SK-N-SH (cell line): ENCODE measurements around the gene TRIM4. TPM values are rescaled to one million over a fixed set of nuclear protein-coding genes. Genes with fewer than 3 reads are reported as not detected.

Experiments
- CTCF ChIA-PET: fragments of 300-600, 350-600 bp; formaldehyde crosslinking; extraction: SDS; loops from one replicate; lab custom pipeline; 2021; lab: Yijun Ruan, JAX
- POLR2A ChIA-PET: fragments of 350-600 bp; sonication (Branson Sonifier 250); formaldehyde crosslinking; extraction: SDS; loops from one replicate; lab custom pipeline; 2020; ENCODE audit warnings: antibody characterized with exemption, inconsistent platforms; lab: Yijun Ruan, JAX
- DNase-seq: peaks from one replicate; pipeline ENCODE4 v3.0.0; 2012
- H2AFZ ChIP-seq: fragments of 200-600 bp; sonication (generic); 2 replicates; pipeline ENCODE4 v1.8.1; 2016; ENCODE audit warnings: antibody characterized with exemption, mild to moderate bottlenecking, low read depth
- H3F3A ChIP-seq: fragments of 200-600 bp; sonication (generic); replicated peaks from 2 replicates; pipeline ENCODE3; 2016; ENCODE audit warnings: antibody characterized with exemption, mild to moderate bottlenecking; ENCODE audit not compliant: insufficient read depth
- H3K27ac ChIP-seq, 2 experiments: fragments of 200-500 bp in 1 of 2; fragments of 200-600 bp in 1 of 2; sonication (Bioruptor generic) in 1 of 2; sonication (generic), shearing (Covaris generic) in 1 of 2; 2 replicates each; pipeline versions ENCODE4 v1.5.1 to v1.6.1; 2014 to 2016; ENCODE audit warnings: low read depth in 2 of 2, inconsistent platforms in 1 of 2, low read length in 1 of 2, mild to moderate bottlenecking in 1 of 2, mixed read lengths in 1 of 2
- H3K27me3 ChIP-seq: fragments of 200-600 bp; sonication (generic), shearing (Covaris generic); 2 replicates; pipeline ENCODE4 v1.6.1; 2016; ENCODE audit warnings: mixed run types; ENCODE audit not compliant: insufficient read depth
- H3K36me3 ChIP-seq, 2 experiments: fragments of 200-500 bp in 1 of 2; fragments of 200-600 bp in 1 of 2; sonication (Bioruptor generic) in 1 of 2; sonication (generic) in 1 of 2; replicated peaks in 1 of 2; 2 replicates each; pipeline versions ENCODE3 to v1.5.1; 2014 to 2016; ENCODE audit warnings: low read length in 1 of 2, mild to moderate bottlenecking in 1 of 2; ENCODE audit not compliant: insufficient read depth in 2 of 2, control insufficient read depth in 1 of 2
- H3K4me1 ChIP-seq, 2 experiments: fragments of 200-500 bp in 1 of 2; fragments of 200-600 bp in 1 of 2; sonication (Bioruptor generic) in 1 of 2; sonication (generic), shearing (Covaris generic) in 1 of 2; 2 replicates each; pipeline versions ENCODE4 v1.5.1 to v1.6.1; 2014 to 2016; ENCODE audit warnings: low read depth in 1 of 2, low read length in 1 of 2, mixed run types in 1 of 2; ENCODE audit not compliant: insufficient read depth in 2 of 2, control insufficient read depth in 1 of 2
- H3K4me2 ChIP-seq: fragments of 200-600 bp; sonication (generic), shearing (Covaris generic); 2 replicates; pipeline ENCODE4 v1.6.1; 2017; ENCODE audit warnings: mixed run types
- H3K4me3 ChIP-seq, 2 experiments: fragments of 200-500 bp in 1 of 2; fragments of 200-600 bp in 1 of 2; sonication (Bioruptor generic) in 1 of 2; sonication (generic), shearing (Covaris generic) in 1 of 2; 2 replicates each; pipeline versions ENCODE4 v1.5.1 to v1.8.1; 2014 to 2016; ENCODE audit warnings: low read depth in 2 of 2, inconsistent platforms in 1 of 2, low read length in 1 of 2, mild to moderate bottlenecking in 1 of 2, mixed read lengths in 1 of 2, moderate library complexity in 1 of 2
- H3K79me2 ChIP-seq: fragments of 200-600 bp; sonication (generic); 2 replicates; pipeline ENCODE4 v1.8.1; 2017; ENCODE audit warnings: mild to moderate bottlenecking; ENCODE audit not compliant: insufficient read depth
- H3K9ac ChIP-seq: fragments of 200-600 bp; sonication (generic); 2 replicates; pipeline ENCODE4 v1.6.1; 2017; ENCODE audit warnings: mixed run types
- H3K9me2 ChIP-seq: fragments of 200-600 bp; sonication (generic); 2 replicates; pipeline ENCODE4 v1.6.1; 2017; ENCODE audit warnings: mixed run types
- H3K9me3 ChIP-seq: fragments of 200-600 bp; sonication (generic); 2 replicates; pipeline ENCODE4 v1.6.1; 2017; ENCODE audit warnings: mixed run types, mild to moderate bottlenecking, moderate library complexity
- H4K20me1 ChIP-seq: fragments of 200-600 bp; sonication (generic); 2 replicates; pipeline ENCODE4 v1.6.1; 2017; ENCODE audit warnings: mild to moderate bottlenecking, mixed run types; ENCODE audit not compliant: insufficient read depth
- ELF1 ChIP-seq: IDR thresholded peaks from 2 replicates; pipeline ENCODE4 v1.4.0; 2012
- EP300 ChIP-seq, 2 experiments: IDR thresholded peaks; 2 replicates each; pipeline versions ENCODE4 v1.4.0 to v1.6.1; 2012; ENCODE audit warnings: borderline replicate concordance in 1 of 2, low read depth in 1 of 2, low read length in 1 of 2
- EZH2phosphoT487 ChIP-seq: fragments of 200-600 bp; sonication (generic); IDR thresholded peaks from 2 replicates; pipeline ENCODE4 v1.6.1; 2017; ENCODE audit warnings: low read depth, mixed run types, mild to moderate bottlenecking, antibody characterized with exemption, moderate library complexity, borderline replicate concordance
- FOXM1 ChIP-seq: IDR thresholded peaks from 2 replicates; pipeline ENCODE4 v1.4.0; 2012; ENCODE audit warnings: low read depth, mild to moderate bottlenecking
- MAX ChIP-seq: IDR thresholded peaks from 2 replicates; pipeline ENCODE4 v1.4.0; 2012; ENCODE audit warnings: low read depth
- NFIC ChIP-seq: IDR thresholded peaks from 2 replicates; pipeline ENCODE4 v1.4.0; 2012; ENCODE audit warnings: borderline replicate concordance
- NRF1 ChIP-seq: IDR thresholded peaks from 2 replicates; pipeline ENCODE4 v1.6.1; 2012; ENCODE audit warnings: low read depth, mild to moderate bottlenecking, low read length
- PBX3 ChIP-seq: IDR thresholded peaks from 2 replicates; pipeline ENCODE4; 2012
- POLR2AphosphoS5 ChIP-seq: IDR thresholded peaks from 2 replicates; pipeline ENCODE4 v1.6.1; 2012; ENCODE audit warnings: low read depth, low read length
- RAD21 ChIP-seq: IDR thresholded peaks from 2 replicates; pipeline ENCODE4 v1.6.1; 2012; ENCODE audit warnings: mild to moderate bottlenecking, low read length
- RCOR1 ChIP-seq: fragments of 150-350 bp; IDR thresholded peaks from 2 replicates; pipeline ENCODE4 v1.6.1; 2017; ENCODE audit warnings: antibody characterized with exemption, low read length
- REST ChIP-seq: IDR thresholded peaks from 2 replicates; pipeline ENCODE4 v1.6.1; 2012; ENCODE audit warnings: mild to moderate bottlenecking, low read depth, low read length, moderate library complexity
- RXRA ChIP-seq: IDR thresholded peaks from 2 replicates; pipeline ENCODE4 v1.4.0; 2012; ENCODE audit warnings: low read depth, mild to moderate bottlenecking, borderline replicate concordance
- SIN3A ChIP-seq: IDR thresholded peaks from 2 replicates; pipeline ENCODE4 v1.6.1; 2012; ENCODE audit warnings: low read depth, mild to moderate bottlenecking, low read length, moderate library complexity, borderline replicate concordance
- SMC3 ChIP-seq: IDR thresholded peaks from 2 replicates; pipeline ENCODE4 v1.6.1; 2012; ENCODE audit warnings: low read depth, low read length, improper control_type of control experiment
- TAF1 ChIP-seq: IDR thresholded peaks from 2 replicates; pipeline ENCODE4 v1.6.1; 2012; ENCODE audit warnings: low read depth, mild to moderate bottlenecking, low read length, moderate library complexity, borderline replicate concordance
- TCF12 ChIP-seq: IDR thresholded peaks from 2 replicates; pipeline ENCODE4 v1.4.0; 2012
- USF1 ChIP-seq: IDR thresholded peaks from 2 replicates; pipeline ENCODE4 v1.4.0; 2012; ENCODE audit warnings: low read depth, borderline replicate concordance
- USF2 ChIP-seq: fragments of 150-350 bp; IDR thresholded peaks from 2 replicates; pipeline ENCODE4 v1.6.1; 2017; ENCODE audit warnings: antibody characterized with exemption, low read length, low read depth, borderline replicate concordance
- YY1 ChIP-seq: IDR thresholded peaks from 2 replicates; pipeline ENCODE4 v1.4.0; 2012; ENCODE audit warnings: low read depth, mild to moderate bottlenecking
- ZBTB33 ChIP-seq: IDR thresholded peaks from 2 replicates; pipeline ENCODE4 v1.4.0; 2012; ENCODE audit warnings: low read depth, borderline replicate concordance
- WGBS: methylation state at CpG from one replicate; pipeline ENCODE4 v1.1.6; 2017; ENCODE audit warnings: low lambda C conversion rate; 5-methylcytosine and 5-hydroxymethylcytosine counted together
- polyA plus RNA-seq, 3 experiments: library from polyadenylated mRNA; depleted of rRNA; stranded (reverse); fragments of >200 nt; gene quantifications; 2 replicates each; pipeline ENCODE4 v1.2.3, GENCODE V29; 2012

TRIM4 gene
- polyA plus RNA-seq, 1 of the 3 experiments (the other 2 are of a cell fraction) = 6.6 TPM

GRCh38 chr7:99958564-99959227 lies 39.4 kb upstream of the TRIM4 start (continued):
- TF ChIP-seq REST (no peak), NFIC (no peak), EP300 (IDR thresholded peaks at IDR 0.05; ENCODE audit: borderline replicate concordance in 1 of 2, low read depth in 1 of 2, low read length in 1 of 2) (no peak), SIN3A (no peak), RAD21 (no peak), TAF1 (no peak), ZBTB33 (no peak), EZH2phosphoT487 (no peak), PBX3 (no peak), POLR2AphosphoS5 (no peak), SMC3 (no peak), MAX (no peak)

GRCh38 chr7:99955247-99955646 lies 35.9 kb upstream of the TRIM4 start:
- H3K9me2 ChIP-seq = no peaks in the 10 kb centered on the region
- ChIA-PET CTCF (interaction anchor here (0.8 to 1.5 kb wide), 5 partner anchors 18 to 42 kb away, joined by 3 to 4 read pairs (median 3); partner anchors contain the start of gene GJC3), POLR2A (no interaction called here)
- H3K9ac ChIP-seq = no peak overlapping the region
- H3K4me1 ChIP-seq = no peaks in the 10 kb centered on the region
- no peaks in the 10 kb centered on the region for H3K36me3 ChIP-seq
- no peak for DNase-seq
- no peak overlapping the region for H3K27ac ChIP-seq
- H3K4me2 ChIP-seq = no peak overlapping the region
- no peak overlapping the region for H2AFZ ChIP-seq
- H3K4me3 ChIP-seq = no peak overlapping the region
- H3F3A ChIP-seq = no peaks in the 10 kb centered on the region
- no peaks in the 10 kb centered on the region for H3K79me2 ChIP-seq
- 31% methylated on average over 6 of the region's 6 CpGs for WGBS
- H3K9me3 ChIP-seq = no peaks in the 10 kb centered on the region
- peaks cover 65% of the 10 kb centered on the region for H3K27me3 ChIP-seq
- H4K20me1 ChIP-seq = no peaks in the 10 kb centered on the region
- TF ChIP-seq PBX3 = no peak
- no peak for TF ChIP-seq EP300 (IDR thresholded peaks at IDR 0.05; ENCODE audit: borderline replicate concordance in 1 of 2, low read depth in 1 of 2, low read length in 1 of 2)
- TF ChIP-seq TAF1 = no peak
- no peak for TF ChIP-seq TCF12
- TF ChIP-seq RCOR1 = no peak
- no peak for TF ChIP-seq RAD21
- TF ChIP-seq EZH2phosphoT487 = no peak
- TF ChIP-seq USF2 = no peak
- no peak for TF ChIP-seq USF1
- TF ChIP-seq RXRA = no peak
- no peak for TF ChIP-seq FOXM1
- TF ChIP-seq NRF1 = no peak
- no peak for TF ChIP-seq ELF1
- TF ChIP-seq YY1 = no peak
